ENCODE data around the gene TMEM109.

The TMEM109 gene

GRCh38 chr11:60869451-60869825 is 44.5 kb upstream of the TMEM109 start:
- no peak for TF ChIP-seq CTCF (IDR thresholded peaks at IDR 0.05; ENCODE audit: low read length, missing control alignments)
- H3K4me3 ChIP-seq (replicated peaks; ENCODE audit: low read depth, low read length): no peak overlapping the region
- no peak for DNase-seq (ENCODE audit: low read depth)

GRCh38 chr11:60870276-60870675 is 43.7 kb upstream of the TMEM109 start:
- H3K4me3 ChIP-seq (replicated peaks; ENCODE audit: low read depth, low read length): no peak overlapping the region
- DNase-seq (ENCODE audit: low read depth): no peak
- no peak for TF ChIP-seq CTCF (IDR thresholded peaks at IDR 0.05; ENCODE audit: low read length, missing control alignments)

GRCh38 chr11:60870733-60871377 is 43.1 kb upstream of the TMEM109 start:
- no peak for DNase-seq (ENCODE audit: low read depth)
- H3K4me3 ChIP-seq (replicated peaks; ENCODE audit: low read depth, low read length): no peak overlapping the region
- no peak for TF ChIP-seq CTCF (IDR thresholded peaks at IDR 0.05; ENCODE audit: low read length, missing control alignments)

GRCh38 chr11:60871378-60872061 is 42.4 kb upstream of the TMEM109 start:
- TF ChIP-seq CTCF (IDR thresholded peaks at IDR 0.05; ENCODE audit: low read length, missing control alignments): peak; percentile 36
- peak; percentile 63 for DNase-seq (ENCODE audit: low read depth)
- no peak overlapping the region for H3K4me3 ChIP-seq (replicated peaks; ENCODE audit: low read depth, low read length)

- peak; percentile 85 for DNase-seq (ENCODE audit: low read depth)
- H3K4me3 ChIP-seq (replicated peaks; ENCODE audit: low read depth, low read length): no peak overlapping the region
- no peak for TF ChIP-seq CTCF (IDR thresholded peaks at IDR 0.05; ENCODE audit: low read length, missing control alignments)
These were observed 41.6 kb upstream of the TMEM109 start for GRCh38 chr11:60872124-60872960.

GRCh38 chr11:60872961-60873524 is 40.9 kb upstream of the TMEM109 start:
- TF ChIP-seq CTCF (IDR thresholded peaks at IDR 0.05; ENCODE audit: low read length, missing control alignments): no peak
- DNase-seq (ENCODE audit: low read depth): peak; percentile 88
- H3K4me3 ChIP-seq (replicated peaks; ENCODE audit: low read depth, low read length): no peak overlapping the region

Data from fibroblast of pulmonary artery (primary cell).